Brain microvascular endothelial cell (primary cell): ENCODE measurements around the gene TRH.

ENCODE experiments used
- DNase-seq: peaks from one replicate; pipeline ENCODE4 v3.0.0-alpha.2; 2020
- H3K27ac ChIP-seq: fragments of 250-450 bp; sonication (Bioruptor Pico); 2 replicates; pipeline ENCODE4 v1.5.1; 2020; ENCODE audit warnings: mild to moderate bottlenecking, moderate library complexity
- H3K27me3 ChIP-seq: fragments of 250-450 bp; sonication (Bioruptor Pico); replicated peaks from 2 replicates; pipeline ENCODE4 v1.5.1; 2020; ENCODE audit warnings: mild to moderate bottlenecking
- H3K36me3 ChIP-seq: fragments of 250-450 bp; sonication (Bioruptor Pico); replicated peaks from 2 replicates; pipeline ENCODE4 v1.5.1; 2020; ENCODE audit warnings: mild to moderate bottlenecking
- H3K4me3 ChIP-seq: 2 replicates; pipeline ENCODE4 v1.5.1; 2011; ENCODE audit warnings: low read depth, mild to moderate bottlenecking, control low read depth, low read length, moderate library complexity
- in situ Hi-C: cut with HindIII; loops from 2 replicates; pipeline ENCODE4 v1.10.0; 2017; ENCODE audit warnings: low sequenced_read_pairs, low pct_ligation_motif_present
- TF ChIP-seq, protein P1 (sequence below): IDR thresholded peaks from 2 replicates; pipeline ENCODE4 v1.5.1; 2011; ENCODE audit warnings: low read depth, mild to moderate bottlenecking, moderate library complexity, low read length, control low read depth, inconsistent platforms; ENCODE audit errors: missing control alignments

Gene TRH

DNA sequence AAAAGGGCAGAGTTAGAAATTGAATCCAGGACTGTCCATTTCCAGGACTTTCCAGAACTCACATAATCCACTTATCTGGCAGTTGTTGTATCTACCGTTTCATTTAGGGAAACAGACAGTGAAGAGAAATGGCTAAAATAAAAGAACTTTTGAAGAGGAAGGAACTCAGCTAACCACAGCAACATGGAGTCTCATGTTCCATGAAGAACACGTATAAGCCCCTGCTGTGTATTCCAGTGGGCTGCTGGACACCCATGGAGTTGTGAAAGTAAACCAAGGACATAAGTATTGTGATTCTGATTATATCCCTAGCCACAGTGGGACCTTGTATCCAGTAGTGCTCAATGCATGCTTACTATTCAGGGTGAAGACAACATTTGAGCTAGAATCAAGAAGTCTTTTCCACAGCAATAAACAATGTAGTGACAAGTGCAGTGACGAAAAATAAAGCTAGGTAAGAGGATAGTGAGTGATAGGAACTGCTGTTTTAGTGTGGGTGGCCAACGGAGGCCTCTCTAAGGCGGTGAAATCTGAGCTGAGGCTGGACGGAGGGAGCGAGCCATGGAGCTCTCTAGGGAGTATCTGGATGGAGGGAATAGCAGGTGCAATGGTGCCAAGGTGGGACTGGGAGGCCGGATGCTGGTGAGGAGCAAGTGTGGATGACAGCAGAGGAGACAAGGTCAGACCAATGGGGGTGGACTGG, 26.8 kb upstream of the TRH start:
- H3K27ac ChIP-seq: no peak overlapping the region
- H3K36me3 ChIP-seq: no peaks in the 10 kb centered on the region
- TF ChIP-seq, protein P1, sequence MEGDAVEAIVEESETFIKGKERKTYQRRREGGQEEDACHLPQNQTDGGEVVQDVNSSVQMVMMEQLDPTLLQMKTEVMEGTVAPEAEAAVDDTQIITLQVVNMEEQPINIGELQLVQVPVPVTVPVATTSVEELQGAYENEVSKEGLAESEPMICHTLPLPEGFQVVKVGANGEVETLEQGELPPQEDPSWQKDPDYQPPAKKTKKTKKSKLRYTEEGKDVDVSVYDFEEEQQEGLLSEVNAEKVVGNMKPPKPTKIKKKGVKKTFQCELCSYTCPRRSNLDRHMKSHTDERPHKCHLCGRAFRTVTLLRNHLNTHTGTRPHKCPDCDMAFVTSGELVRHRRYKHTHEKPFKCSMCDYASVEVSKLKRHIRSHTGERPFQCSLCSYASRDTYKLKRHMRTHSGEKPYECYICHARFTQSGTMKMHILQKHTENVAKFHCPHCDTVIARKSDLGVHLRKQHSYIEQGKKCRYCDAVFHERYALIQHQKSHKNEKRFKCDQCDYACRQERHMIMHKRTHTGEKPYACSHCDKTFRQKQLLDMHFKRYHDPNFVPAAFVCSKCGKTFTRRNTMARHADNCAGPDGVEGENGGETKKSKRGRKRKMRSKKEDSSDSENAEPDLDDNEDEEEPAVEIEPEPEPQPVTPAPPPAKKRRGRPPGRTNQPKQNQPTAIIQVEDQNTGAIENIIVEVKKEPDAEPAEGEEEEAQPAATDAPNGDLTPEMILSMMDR: no peak
- no peak for DNase-seq
- in situ Hi-C loops: no loop called here
- peaks cover 2% of the 10 kb centered on the region for H3K27me3 ChIP-seq
- no peak overlapping the region for H3K4me3 ChIP-seq

DNA sequence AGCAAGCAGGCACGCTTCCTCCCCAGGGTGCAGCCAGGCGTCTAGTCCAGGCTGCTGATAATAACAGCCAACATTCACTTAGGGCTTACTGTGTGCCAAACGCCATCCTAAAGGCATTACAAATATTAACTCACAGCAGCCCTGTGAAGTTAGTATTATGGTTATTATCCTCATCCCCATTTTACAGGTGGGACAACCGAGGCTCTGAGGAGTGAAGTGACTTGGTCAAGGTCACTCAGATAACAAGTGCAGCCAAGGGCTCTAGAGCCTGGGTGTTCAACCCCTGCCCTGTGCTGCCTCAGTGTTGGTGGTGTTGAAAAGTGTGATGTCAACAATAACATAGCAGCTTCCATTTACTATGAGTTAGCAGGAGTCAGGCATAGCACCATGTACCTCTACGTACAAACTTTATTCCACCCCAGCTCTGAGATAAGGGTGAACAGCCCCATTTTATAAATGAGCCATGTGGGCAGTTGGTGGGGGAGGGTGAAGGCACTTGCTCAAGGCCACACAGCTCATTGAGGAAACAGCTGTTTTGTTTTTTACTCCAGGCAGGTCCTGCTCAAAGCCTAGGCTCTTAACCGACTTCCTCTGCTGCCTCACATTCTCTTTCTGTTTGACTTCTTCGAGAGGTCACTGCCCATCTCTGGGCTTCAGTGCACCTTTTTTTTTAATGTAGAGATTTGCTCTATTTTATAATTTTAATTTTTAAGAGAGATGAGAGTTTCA, 24.0 kb upstream of the TRH start:
- in situ Hi-C loops: no loop called here
- TF ChIP-seq, protein P1: no peak
- DNase-seq: no peak
- H3K4me3 ChIP-seq: no peak overlapping the region
- no peaks in the 10 kb centered on the region for H3K27me3 ChIP-seq
- H3K36me3 ChIP-seq: no peaks in the 10 kb centered on the region
- no peak overlapping the region for H3K27ac ChIP-seq

DNA sequence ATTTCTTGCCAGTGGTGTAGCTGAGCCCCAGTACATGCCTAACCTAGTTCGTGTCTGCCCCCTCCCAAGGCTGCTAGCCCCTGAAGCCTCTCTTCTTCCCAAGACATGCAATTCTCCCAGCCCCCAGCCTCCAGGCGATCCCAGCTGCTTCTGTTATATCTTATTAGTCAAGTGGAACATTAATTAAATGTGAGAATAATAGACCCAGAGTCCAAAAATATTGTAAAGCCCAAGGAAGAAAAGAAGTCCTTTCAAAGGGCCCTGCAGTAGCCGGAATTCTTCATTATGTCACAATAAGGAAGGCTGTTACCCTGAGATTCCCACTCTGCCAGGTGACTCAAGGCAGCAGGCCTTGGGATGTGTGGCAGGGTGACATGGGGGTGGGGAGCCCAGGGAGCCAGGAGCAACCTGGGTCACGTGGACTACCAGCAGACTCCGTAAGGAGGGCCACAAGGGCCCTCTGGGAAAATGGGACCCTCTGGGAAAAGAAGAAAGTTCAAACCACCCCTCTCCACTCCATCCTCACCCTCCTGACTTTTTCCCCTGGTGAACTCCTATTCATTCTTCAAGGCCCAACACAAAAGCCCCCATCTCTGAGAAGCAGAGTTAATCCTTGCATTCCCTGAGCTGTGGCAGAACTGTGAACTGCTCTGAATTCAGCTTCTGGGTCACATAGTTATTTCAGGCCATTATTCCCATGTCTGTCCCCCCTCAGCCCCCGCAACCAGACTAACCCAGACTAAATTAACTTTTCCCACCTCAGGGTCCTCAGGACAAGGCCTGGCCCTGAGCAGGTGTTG, 21.8 kb upstream of the TRH start:
- H3K4me3 ChIP-seq: no peak overlapping the region
- H3K27me3 ChIP-seq: no peaks in the 10 kb centered on the region
- in situ Hi-C loops: no loop called here
- H3K27ac ChIP-seq: no peak overlapping the region
- no peak for DNase-seq
- TF ChIP-seq, protein P1: no peak
- no peaks in the 10 kb centered on the region for H3K36me3 ChIP-seq

DNA sequence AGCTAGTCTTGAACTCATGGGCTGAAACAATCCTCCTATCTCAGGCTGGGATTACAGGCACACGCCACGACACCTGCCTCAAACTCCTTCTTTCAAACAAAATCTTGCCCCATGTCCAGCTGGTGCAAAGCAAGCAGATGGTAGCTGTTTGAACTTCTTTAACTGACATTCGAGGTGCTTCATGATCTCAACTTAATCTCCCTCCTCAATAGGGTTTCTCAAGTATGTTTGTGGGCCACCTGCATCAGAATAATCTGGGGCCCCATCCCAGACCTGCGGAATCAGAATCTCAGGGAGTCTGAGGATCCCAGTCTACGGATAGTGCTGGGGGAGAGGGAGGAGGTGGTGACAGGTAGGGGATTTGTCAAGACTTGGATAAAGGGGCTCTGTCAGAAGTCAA, 20.9 kb upstream of the TRH start:
- no peak overlapping the region for H3K27ac ChIP-seq
- H3K4me3 ChIP-seq: no peak overlapping the region
- in situ Hi-C loops: no loop called here
- no peak for DNase-seq
- no peaks in the 10 kb centered on the region for H3K36me3 ChIP-seq
- TF ChIP-seq, protein P1: no peak
- no peaks in the 10 kb centered on the region for H3K27me3 ChIP-seq

DNA sequence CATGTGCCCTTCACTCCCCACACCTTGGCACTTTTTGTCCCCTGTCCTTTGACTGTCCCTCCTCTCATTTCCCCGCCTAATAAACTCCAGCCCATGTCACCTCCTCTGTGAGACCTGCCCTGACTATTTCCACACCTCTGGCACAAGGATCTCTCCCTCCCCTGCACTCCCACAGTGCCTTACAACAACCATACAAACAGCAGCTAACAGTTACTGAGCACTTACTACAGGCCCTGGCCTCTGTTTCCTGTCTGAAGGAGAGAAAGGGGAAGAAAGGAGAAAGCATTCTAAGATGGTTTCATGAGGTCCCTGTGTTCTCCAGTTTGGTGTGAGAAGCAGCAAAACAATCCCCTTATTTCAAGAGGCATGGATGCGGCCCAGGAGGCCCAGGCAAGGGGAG, 20.0 kb upstream of the TRH start:
- Histone ChIP-seq H3K36me3 (no peaks in the 10 kb centered on the region), H3K4me3 (no peak overlapping the region), H3K27ac (no peak overlapping the region), H3K27me3 (no peaks in the 10 kb centered on the region)
- TF ChIP-seq, protein P1: no peak
- no peak for DNase-seq
- in situ Hi-C loops: no loop called here
